ENCODE measurements around the gene UAP1.
"Not testable (repeated sequence)": the region's sequence is repeated elsewhere in the genome, so short reads cannot be mapped to it uniquely, and the experiment has no call there.

Gene UAP1

GRCh38 chr1:162566870-162567269, 5.3 kb downstream of the UAP1 start:
- no peak for DNase-seq

GRCh38 chr1:162568802-162569201, 7.3 kb downstream of the UAP1 start:
- no peak for DNase-seq

DNA sequence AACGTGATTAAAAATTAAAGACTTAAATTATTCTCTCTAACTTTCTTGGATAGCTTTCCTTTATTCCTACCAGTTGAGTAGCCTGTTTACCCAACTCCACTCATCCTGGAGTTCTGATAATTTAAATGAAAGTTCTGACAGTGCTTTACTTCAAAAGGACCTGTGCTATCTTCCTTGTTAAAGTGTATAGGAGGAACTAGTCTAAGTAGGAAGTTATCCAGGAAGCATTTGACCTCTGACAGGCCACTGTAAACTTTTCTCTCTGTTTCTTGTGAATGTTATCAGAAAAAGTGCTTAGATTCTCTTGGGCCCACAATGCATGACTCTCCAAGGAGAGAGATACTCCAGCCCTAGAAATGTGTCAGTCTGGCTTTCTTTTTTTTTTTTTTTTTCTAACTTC, 9.2 kb downstream of the UAP1 start:
- DNase-seq: no peak

- DNase-seq: not testable (repeated sequence)
Measured at GRCh38 chr1:162571121-162571520, 9.6 kb downstream of the UAP1 start.

DNA sequence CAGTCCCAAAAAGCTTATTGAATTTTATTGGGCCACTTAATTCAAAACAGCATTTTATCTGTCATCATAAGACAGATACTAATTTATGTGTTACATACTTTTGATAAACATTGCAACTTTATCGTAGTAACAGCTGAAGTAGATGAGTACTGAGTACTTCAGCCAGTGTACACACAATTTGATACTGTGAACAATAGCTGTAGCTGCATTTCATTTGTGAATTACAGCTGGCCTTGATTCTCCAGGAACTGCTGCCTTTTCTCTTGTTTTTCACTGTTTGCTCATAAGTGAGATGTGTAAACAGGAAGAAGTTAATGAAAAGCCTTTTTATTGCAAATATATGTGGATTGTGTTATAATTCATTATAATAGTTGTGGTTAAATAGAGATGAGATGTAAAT, 10.2 kb downstream of the UAP1 start:
- peak; percentile 51 to 94 for DNase-seq

DNA sequence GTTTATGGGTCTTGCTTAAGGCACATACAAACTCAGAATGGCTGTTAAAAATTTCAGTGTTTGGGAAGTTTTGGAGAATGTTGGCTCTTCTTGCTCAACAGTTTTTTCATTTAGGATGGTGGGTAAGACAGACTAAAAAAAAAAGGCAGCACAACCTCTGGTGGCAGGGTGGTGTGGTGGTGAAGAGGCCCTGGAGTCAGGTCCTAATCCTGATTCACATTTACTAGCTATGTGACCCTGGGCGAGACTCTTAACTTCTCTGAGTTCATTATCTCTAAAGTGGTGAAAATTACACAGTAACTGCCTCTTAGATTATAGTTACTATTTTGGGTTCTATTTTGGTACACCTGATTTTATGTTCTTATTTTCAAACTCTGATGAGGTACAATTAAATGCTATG, 11.6 kb downstream of the UAP1 start:
- no peak for DNase-seq

- peak in 1 of 2 experiments; percentile 9 for DNase-seq
Measured at GRCh38 chr1:162578071-162578700, 16.7 kb downstream of the UAP1 start.

DNA sequence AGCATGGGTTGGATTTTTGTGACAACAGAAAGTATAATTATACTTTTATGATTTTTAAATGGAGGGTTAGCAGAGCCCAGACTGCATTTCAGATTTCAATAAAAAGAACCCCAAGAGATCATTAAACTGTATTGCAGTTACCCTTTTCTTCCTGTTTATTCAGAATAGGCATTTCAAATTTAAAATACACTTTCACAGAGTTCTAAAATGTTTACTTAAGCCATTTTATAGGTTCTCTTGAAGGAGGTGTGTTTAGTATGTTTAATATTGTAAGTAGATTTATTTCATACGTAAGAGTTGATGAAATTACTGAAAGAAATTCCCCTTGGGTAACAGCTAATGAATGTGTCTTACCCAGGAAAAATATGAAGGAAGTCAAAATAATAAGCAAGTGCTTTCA, 17.4 kb downstream of the UAP1 start:
- peak in 1 of 2 experiments; percentile 11 for DNase-seq

DNA sequence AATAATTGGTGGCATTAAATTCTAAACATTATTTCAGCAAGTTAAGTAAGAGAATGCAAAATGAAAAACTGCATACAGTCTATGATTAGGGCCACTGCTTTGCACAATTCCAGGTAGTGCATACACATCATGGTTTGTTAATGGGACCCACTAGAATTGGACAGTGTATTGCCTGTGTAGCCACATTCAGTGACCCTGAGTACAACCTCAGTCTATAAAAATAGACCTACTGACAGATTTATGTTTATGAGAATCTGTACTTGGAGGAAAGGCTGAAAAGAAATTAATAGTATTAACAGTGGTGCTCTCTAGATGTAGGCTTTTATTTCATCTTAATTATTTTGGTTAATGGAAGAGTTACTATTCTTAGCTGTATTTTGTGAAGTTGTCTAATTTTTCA, 18.8 kb downstream of the UAP1 start:
- no peak for DNase-seq

DNA sequence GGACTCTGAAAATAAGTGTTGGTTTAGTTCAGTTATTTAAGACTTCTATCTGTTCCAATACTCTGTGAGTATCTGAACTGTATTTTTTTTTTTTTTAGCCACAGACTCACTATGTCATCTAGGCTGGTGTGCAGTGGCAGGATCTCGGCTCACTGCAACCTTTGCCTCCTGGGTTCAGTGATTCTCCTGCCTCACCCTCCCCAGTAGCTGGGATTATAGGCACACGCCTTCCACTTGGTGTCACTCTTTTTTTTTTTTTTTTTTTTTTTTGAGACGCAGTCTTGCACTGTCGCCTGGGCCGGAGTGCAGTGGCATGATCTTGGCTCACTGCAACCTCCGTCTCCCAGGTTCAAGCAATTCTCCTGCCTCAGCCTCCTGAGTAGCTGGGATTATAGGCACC, 21.4 kb downstream of the UAP1 start:
- DNase-seq: not testable (repeated sequence)

DNA sequence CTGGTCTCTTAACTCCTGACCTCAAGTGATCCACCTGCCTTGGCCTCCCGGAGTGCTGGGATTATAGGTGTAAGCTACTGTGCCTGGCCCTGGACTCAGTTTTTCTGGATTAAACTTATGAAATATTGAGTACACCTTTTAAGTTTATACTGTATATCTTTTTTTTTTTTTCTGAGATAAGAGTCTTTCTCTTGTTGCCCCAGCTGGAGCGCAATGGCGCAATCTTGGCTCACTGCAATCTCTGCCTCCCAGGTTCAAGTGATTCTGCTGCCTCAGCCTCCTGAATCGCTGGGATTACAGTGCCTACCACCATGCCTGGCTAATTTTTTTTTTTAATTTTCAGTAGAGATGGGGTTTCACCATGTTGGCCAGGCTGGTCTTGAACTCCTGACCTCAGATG, 23.6 kb downstream of the UAP1 start:
- DNase-seq: not testable (repeated sequence)

DNA sequence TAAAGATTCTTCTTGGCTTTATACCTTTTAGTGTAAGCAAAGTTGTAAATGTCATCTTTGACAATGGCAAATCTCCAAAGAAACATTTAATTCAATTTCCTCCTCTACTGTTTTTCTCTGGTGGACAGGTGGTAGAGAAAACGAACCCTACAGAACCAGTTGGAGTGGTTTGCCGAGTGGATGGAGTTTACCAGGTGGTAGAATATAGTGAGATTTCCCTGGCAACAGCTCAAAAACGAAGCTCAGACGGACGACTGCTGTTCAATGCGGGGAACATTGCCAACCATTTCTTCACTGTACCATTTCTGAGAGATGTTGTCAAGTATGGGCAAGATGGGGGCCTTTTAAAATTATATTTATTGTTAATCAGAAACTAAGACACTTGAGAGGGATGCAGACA, 25.8 kb downstream of the UAP1 start:
- DNase-seq: peak; percentile 23 to 72

DNA sequence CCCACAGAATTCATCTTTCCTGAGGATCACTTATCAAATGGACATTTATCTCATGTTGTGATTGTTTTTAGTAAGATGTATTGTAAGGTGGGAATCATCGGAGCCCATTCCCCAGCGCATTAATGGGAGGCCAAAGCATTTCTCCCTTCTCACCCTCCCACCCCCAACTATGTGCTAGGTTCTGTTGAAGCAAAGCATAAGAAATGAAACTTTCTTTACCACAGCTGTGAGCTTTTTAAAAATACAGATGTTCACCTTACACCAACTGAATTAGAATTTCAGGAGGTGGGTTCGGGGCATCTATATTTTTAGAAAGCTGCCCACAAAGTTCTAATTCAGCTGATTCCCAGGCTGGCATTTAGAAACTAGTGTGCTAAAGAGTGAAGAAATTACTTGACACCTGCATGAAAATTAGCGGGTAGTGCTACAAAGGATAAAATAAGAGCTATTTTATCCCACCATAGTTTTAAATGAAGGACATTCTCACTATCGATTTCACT, 26.3 kb downstream of the UAP1 start:
- no peak for DNase-seq

DNA sequence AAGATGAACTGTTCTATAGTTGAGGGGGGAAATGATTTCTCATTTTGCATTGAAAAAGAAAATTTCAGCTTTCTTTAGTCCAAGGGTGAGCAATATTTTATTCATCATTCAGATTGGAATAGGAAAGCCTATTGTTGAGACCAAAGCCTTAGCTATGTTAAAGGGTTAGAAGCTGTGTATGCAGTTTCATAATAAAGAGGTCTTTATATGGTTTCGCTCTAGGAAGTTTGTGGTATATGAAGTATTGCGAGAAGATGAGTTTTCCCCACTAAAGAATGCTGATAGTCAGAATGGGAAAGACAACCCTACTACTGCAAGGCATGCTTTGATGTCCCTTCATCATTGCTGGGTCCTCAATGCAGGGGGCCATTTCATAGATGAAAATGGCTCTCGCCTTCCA, 28.6 kb downstream of the UAP1 start:
- DNase-seq: no peak

DNA sequence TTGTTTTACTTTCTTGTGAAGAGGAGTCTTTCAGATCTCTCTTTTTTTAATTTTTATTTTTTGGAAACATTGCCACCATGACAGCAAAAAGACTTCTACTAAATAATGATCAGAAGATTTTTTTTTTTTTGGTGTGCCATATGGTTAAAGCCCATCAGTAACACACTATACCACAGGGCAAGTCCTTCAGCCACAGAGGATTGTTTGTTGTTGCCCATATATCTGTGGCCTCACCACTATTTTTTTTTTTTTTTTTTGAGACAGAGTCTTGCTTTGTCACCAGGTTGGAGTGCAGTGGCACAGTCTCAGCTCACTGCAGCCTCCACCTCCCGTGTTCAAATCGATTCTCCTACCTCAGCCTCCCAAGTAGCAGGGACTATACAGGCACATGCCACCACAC, 29.2 kb downstream of the UAP1 start:
- no peak for DNase-seq

DNA sequence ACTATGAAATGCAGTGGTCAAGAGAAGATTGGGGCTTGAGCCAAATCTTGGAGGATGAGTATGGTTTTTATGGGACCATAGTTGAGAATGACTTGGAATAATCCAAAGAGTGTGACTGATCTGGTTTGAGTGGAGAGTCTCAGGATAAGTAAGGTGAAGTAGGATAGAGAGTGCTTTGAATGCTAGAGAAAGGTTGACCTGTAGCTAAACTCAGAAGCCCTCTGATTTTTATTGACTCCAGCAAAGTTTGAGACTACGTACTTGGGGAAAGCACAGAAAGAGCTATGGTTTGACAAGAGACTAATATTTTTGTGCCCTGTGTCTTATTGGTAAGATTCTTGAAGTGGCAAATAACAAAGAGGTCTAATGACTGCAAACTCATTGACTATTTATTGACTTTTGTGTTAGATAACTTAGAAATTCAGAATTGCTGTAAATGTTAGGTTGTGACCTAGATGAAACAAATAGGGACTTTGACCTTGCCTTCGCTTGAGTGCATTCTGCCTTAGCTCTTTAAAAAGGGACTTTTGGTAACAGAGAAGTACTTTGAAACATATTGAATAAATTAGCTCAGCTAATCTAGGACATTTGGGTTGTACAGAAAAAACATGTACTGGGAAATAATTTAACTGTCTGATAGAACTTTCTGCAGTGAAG, 35.1 kb downstream of the UAP1 start:
- DNase-seq: no peak

DNA sequence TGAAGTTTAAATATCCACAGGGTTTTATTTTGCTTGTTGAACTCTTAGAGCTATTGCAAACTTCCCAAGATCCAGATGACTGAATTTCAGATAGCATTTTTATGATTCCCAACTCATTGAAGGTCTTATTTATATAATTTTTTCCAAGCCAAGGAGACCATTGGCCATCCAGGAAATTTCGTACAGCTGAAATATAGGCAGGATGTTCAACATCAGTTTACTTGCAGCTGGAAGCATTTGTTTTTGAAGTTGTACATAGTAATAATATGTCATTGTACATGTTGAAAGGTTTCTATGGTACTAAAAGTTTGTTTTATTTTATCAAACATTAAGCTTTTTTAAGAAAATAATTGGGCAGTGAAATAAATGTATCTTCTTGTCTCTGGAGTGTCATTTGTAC, 37.9 kb downstream of the UAP1 start:
- DNase-seq: no peak

DNA sequence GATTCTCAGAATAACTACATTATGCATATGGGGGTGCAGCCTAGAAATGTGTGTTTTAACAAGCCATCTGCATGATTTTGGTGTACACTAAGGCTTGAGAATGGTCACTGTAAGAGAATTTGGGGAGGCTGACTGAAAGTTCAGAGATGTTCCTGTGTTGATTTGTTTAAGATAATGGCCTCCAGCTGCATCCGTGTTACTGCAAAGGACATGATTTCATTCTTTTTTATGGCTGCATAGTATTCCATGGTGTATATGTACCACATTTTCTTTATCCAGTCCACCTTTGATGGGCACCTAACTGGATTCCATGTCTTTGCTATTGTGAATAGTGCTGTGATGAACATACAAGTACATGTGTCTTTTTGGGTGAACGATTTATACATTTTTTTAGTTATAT, 41.6 kb downstream of the UAP1 start:
- DNase-seq: not testable (repeated sequence)

DNA sequence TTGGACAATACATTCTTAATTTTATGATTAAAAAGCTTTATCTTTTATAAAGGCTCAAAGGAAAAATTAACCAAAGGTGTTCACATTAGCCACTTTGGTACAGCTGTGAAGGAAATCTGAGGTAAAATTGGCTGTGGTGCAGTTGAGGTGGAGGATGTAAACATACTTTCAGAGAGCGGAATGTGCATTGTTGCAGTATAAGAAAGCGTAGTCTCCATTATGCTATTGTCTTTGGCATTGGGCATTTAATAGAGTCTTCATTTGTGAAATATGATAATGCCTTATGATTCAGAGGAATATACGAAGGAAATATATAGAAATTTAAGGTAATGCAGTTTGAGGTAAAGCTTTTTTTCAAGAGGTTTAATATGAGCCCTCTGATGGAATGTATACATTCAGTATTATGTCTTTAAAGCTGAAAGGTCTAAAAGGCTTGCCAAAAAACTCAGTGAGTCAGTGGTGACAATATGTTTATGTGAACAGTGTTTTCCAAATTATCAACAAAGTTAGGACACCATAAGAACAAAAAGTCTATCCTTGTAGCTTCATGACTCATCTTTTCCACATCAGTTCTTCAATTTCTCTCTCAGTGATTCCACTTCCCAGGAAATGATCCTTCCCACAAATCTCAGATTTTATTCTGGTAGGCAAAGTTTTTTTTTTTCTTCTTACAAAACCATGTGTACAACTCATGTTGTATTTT, 43.9 kb downstream of the UAP1 start:
- DNase-seq: no peak

DNA sequence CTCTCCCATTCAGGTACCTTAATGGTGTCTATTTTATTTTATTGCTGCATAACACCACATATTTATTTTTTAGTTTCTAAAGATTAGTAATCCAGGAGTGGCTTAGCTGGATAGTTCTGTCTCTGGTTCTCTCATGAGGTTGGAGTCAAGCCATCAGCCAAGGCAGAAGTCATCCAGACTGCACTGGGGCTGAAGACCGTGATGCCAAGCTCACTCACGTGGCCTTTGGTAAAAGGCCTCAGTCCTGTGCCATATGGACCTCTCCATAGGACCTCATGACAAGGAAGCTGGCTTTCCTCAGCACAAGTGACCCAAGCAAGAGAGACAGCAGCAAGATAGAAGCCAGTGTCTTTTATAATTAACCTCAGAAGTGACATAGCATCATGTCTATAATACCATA, 47.8 kb downstream of the UAP1 start:
- DNase-seq: no peak

- no peak for DNase-seq
Measured at GRCh38 chr1:162612606-162613400, 51.3 kb downstream of the UAP1 start.

GRCh38 chr1:162616848-162617247, 55.3 kb downstream of the UAP1 start:
- no peak for DNase-seq

DNA sequence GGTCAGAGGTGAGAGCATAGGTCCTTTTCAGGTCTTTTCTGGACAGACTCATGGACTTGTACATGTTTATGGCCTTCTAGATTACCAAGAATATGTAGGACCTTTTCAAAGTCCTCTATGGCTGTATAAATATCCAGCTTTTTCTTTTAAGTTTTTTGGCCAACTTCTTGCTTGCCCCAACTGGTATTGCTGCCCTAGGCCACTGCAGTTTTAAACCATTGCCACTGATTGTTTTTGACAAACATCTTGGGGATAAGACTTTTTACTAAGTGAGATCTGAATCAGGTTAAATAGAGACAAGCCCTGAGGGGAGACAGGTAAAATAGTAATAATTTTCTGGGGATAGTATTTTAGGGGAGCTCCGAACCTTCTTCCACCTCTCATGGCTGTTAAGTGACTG, 56.0 kb downstream of the UAP1 start:
- DNase-seq: no peak
